ENCODE results near the gene TPSAB1.

DNA sequence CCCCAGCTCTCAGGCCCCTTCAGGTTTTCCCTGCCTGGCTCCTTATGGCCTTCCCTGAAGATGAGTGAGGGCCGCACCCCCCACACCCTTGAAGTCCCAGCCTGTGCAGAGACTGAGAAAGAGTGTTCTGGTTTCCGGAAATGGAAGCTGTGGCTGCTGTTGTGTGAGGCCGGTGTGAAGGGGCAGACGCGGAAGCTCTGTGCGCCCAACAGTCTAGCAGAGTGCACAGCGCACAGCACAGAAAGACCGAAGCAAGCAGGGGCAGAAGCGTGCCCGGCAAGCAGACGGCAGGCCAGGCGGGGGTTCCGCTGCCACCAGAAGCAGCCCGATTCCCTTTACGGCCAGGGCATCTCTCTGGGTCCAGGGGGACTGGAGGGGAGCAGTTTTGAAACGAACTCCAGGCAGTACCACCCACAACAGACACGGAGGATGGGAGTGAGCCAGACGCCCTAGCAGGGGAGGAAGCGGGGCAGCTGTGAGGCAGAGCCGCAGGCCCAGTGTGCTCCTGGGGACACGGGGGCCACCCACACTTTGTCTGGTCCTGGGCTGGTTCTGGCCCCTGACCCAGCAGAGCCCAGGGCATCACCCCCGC lies 32.2 kb upstream of the TPSAB1 start:
- TF ChIP-seq, protein P1, sequence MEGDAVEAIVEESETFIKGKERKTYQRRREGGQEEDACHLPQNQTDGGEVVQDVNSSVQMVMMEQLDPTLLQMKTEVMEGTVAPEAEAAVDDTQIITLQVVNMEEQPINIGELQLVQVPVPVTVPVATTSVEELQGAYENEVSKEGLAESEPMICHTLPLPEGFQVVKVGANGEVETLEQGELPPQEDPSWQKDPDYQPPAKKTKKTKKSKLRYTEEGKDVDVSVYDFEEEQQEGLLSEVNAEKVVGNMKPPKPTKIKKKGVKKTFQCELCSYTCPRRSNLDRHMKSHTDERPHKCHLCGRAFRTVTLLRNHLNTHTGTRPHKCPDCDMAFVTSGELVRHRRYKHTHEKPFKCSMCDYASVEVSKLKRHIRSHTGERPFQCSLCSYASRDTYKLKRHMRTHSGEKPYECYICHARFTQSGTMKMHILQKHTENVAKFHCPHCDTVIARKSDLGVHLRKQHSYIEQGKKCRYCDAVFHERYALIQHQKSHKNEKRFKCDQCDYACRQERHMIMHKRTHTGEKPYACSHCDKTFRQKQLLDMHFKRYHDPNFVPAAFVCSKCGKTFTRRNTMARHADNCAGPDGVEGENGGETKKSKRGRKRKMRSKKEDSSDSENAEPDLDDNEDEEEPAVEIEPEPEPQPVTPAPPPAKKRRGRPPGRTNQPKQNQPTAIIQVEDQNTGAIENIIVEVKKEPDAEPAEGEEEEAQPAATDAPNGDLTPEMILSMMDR (conservative IDR thresholded peaks at IDR 0.05 in 1 of 2, IDR thresholded peaks at IDR 0.05 in 1 of 2; ENCODE audit: extremely low read depth in 1 of 2, insufficient read depth in 1 of 2, low read depth in 1 of 2, low read length in 2 of 2) = no peak
- no peak for TF ChIP-seq EZH2 (IDR thresholded peaks at IDR 0.05; ENCODE audit: borderline replicate concordance, low read length)

Data from mammary epithelial cell (primary cell).